OCI-LY1 (cell line): ENCODE measurements around the gene CLBA1.
"Not testable (repeated sequence)": the region's sequence is repeated elsewhere in the genome, so short reads cannot be mapped to it uniquely, and the experiment has no call there.

Source experiments
- H2AFZ ChIP-seq: fragments of 200-600 bp; sonication (generic), shearing (Covaris generic); 2 replicates; pipeline ENCODE4 v1.6.0; 2014; ENCODE audit warnings: antibody characterized with exemption, mild to moderate bottlenecking, low read length
- H3F3A ChIP-seq: fragments of 200-600 bp; sonication (generic), shearing (Covaris generic); 2 replicates; pipeline ENCODE4 v1.6.0; 2014; ENCODE audit warnings: mild to moderate bottlenecking, antibody characterized with exemption, low read length, moderate library complexity; ENCODE audit not compliant: insufficient read depth
- H3K27ac ChIP-seq: fragments of 200-600 bp; sonication (generic); 2 replicates; pipeline ENCODE4 v1.5.1; 2014; ENCODE audit warnings: low read length, mixed run types, mild to moderate bottlenecking, low read depth; ENCODE audit not compliant: poor library complexity, severe bottlenecking
- H3K27me3 ChIP-seq: fragments of 200-600 bp; sonication (generic); 2 replicates; pipeline ENCODE4 v1.6.0; 2014; ENCODE audit warnings: antibody characterized with exemption, mild to moderate bottlenecking, low read length, moderate library complexity; ENCODE audit not compliant: insufficient read depth
- H3K36me3 ChIP-seq: fragments of 200-600 bp; sonication (generic); 2 replicates; pipeline ENCODE4 v1.6.1; 2014; ENCODE audit warnings: mild to moderate bottlenecking, antibody characterized with exemption, low read length, moderate library complexity, mixed read lengths; ENCODE audit not compliant: insufficient read depth
- H3K4me1 ChIP-seq: fragments of 200-600 bp; sonication (generic); 2 replicates; pipeline ENCODE4 v1.5.1; 2014; ENCODE audit warnings: mild to moderate bottlenecking, low read length, moderate library complexity; ENCODE audit not compliant: insufficient read depth, severe bottlenecking
- H3K4me2 ChIP-seq: fragments of 200-600 bp; sonication (generic), shearing (Covaris generic); 2 replicates; pipeline ENCODE4 v1.6.1; 2014; ENCODE audit warnings: low read length
- H3K4me3 ChIP-seq: fragments of 200-600 bp; sonication (generic); 2 replicates; pipeline ENCODE4 v1.5.1; 2014; ENCODE audit warnings: low read length, low read depth, mild to moderate bottlenecking, mixed read lengths; ENCODE audit not compliant: poor library complexity, severe bottlenecking
- H3K79me2 ChIP-seq: fragments of 200-600 bp; shearing (Covaris generic); 2 replicates; pipeline ENCODE4 v1.6.1; 2016; ENCODE audit warnings: mixed run types, low read length, mixed read lengths; ENCODE audit not compliant: insufficient read depth
- H3K9ac ChIP-seq: fragments of 200-600 bp; sonication (generic), shearing (Covaris generic); 2 replicates; pipeline ENCODE4 v1.6.1; 2014; ENCODE audit warnings: mild to moderate bottlenecking, low read length, mixed read lengths
- H3K9me2 ChIP-seq: fragments of 200-600 bp; sonication (generic), shearing (Covaris generic); 2 replicates; pipeline ENCODE4 v1.6.1; 2014; ENCODE audit warnings: low read depth, mild to moderate bottlenecking, low read length, mixed read lengths
- H3K9me3 ChIP-seq: fragments of 200-600 bp; shearing (Covaris generic); 2 replicates; pipeline ENCODE4 v1.6.1; 2014; ENCODE audit warnings: low read length, mixed read lengths
- H4K20me1 ChIP-seq: fragments of 200-600 bp; sonication (generic), shearing (Covaris generic); 2 replicates; pipeline ENCODE4 v1.6.0; 2016; ENCODE audit warnings: mild to moderate bottlenecking, low read length; ENCODE audit not compliant: insufficient read depth
- CTCF ChIP-seq: fragments of 200-600 bp; sonication (generic), shearing (Covaris generic); IDR thresholded peaks from 2 replicates; pipeline ENCODE4 v1.5.1; 2017; ENCODE audit warnings: mild to moderate bottlenecking, antibody characterized with exemption, low read length, moderate library complexity, mixed read lengths
- EZH2 ChIP-seq: fragments of 200-600 bp; sonication (generic), shearing (Covaris generic); IDR thresholded peaks from 2 replicates; pipeline ENCODE4 v1.8.0; 2017; ENCODE audit warnings: borderline replicate concordance, mixed run types, mild to moderate bottlenecking, antibody characterized with exemption, low read length, moderate library complexity, mixed read lengths

The CLBA1 gene

GRCh38 chr14:105030836-105031396 lies 45.3 kb downstream of the CLBA1 start:
- H3F3A ChIP-seq: no peaks in the 10 kb centered on the region
- H3K79me2 ChIP-seq: no peaks in the 10 kb centered on the region
- no peaks in the 10 kb centered on the region; the same call in 1 of the 2 replicates for H3K36me3 ChIP-seq
- H3K9me3 ChIP-seq: peaks cover 15% of the 10 kb centered on the region; the same call in 1 of the 2 replicates
- no peak overlapping the region for H3K4me2 ChIP-seq
- H3K27me3 ChIP-seq: peaks cover 21% of the 10 kb centered on the region
- no peaks in the 10 kb centered on the region for H4K20me1 ChIP-seq
- no peaks in the 10 kb centered on the region for H3K9me2 ChIP-seq
- peaks cover 21% of the 10 kb centered on the region for H3K4me1 ChIP-seq
- no peak overlapping the region for H2AFZ ChIP-seq
- TF ChIP-seq CTCF (no peak), EZH2 (no peak)
- no peak overlapping the region for H3K27ac ChIP-seq
- no peak overlapping the region for H3K9ac ChIP-seq
- no peak overlapping the region for H3K4me3 ChIP-seq

- H3F3A ChIP-seq, H2AFZ ChIP-seq, H3K9ac ChIP-seq, H3K9me2 ChIP-seq, H3K4me3 ChIP-seq, H3K4me2 ChIP-seq, H3K79me2 ChIP-seq, H3K36me3 ChIP-seq, H4K20me1 ChIP-seq, H3K27ac ChIP-seq: not testable (repeated sequence)
- peaks cover 21% of the 10 kb centered on the region for H3K27me3 ChIP-seq
- H3K9me3 ChIP-seq: peaks cover 15% of the 10 kb centered on the region; the same call in 1 of the 2 replicates
- H3K4me1 ChIP-seq: peaks cover 14% of the 10 kb centered on the region
Observed at GRCh38 chr14:105032451-105032901, 46.9 kb downstream of the CLBA1 start.

- H3K79me2 ChIP-seq, H3K36me3 ChIP-seq, H4K20me1 ChIP-seq, H2AFZ ChIP-seq, H3F3A ChIP-seq, H3K4me3 ChIP-seq, H3K9me2 ChIP-seq, H3K27ac ChIP-seq, H3K4me2 ChIP-seq, H3K9ac ChIP-seq: not testable (repeated sequence)
- Histone ChIP-seq H3K4me1 (peaks cover 13% of the 10 kb centered on the region), H3K9me3 (peaks cover 15% of the 10 kb centered on the region; the same call in 1 of the 2 replicates), H3K27me3 (peaks cover 16% of the 10 kb centered on the region)
Observed at GRCh38 chr14:105033412-105033900, 47.9 kb downstream of the CLBA1 start.

- no peak overlapping the region for H3K9ac ChIP-seq
- no peaks in the 10 kb centered on the region for H3K9me2 ChIP-seq
- H3K27me3 ChIP-seq: peaks cover 13% of the 10 kb centered on the region
- TF ChIP-seq EZH2 (no peak), CTCF (no peak)
- no peaks in the 10 kb centered on the region for H4K20me1 ChIP-seq
- no peaks in the 10 kb centered on the region; the same call in 1 of the 2 replicates for H3K36me3 ChIP-seq
- no peak overlapping the region for H3K4me2 ChIP-seq
- H3K79me2 ChIP-seq: no peaks in the 10 kb centered on the region
- H3K27ac ChIP-seq: no peak overlapping the region
- peaks cover 15% of the 10 kb centered on the region; the same call in 1 of the 2 replicates for H3K9me3 ChIP-seq
- no peak overlapping the region for H3K4me3 ChIP-seq
- H2AFZ ChIP-seq: peak overlapping the region; percentile 52; the same call in 1 of the 2 replicates
- peaks cover 13% of the 10 kb centered on the region for H3K4me1 ChIP-seq
- H3F3A ChIP-seq: no peaks in the 10 kb centered on the region
Observed at GRCh38 chr14:105034315-105035039, 48.9 kb downstream of the CLBA1 start.

- not testable (repeated sequence) for H4K20me1 ChIP-seq, H3K9me2 ChIP-seq, H3K9ac ChIP-seq, H3K36me3 ChIP-seq, H2AFZ ChIP-seq, H3K4me2 ChIP-seq, H3K27ac ChIP-seq, H3F3A ChIP-seq, H3K79me2 ChIP-seq, H3K4me3 ChIP-seq
- H3K9me3 ChIP-seq: peaks cover 15% of the 10 kb centered on the region; the same call in 1 of the 2 replicates
- H3K27me3 ChIP-seq: peaks cover 12% of the 10 kb centered on the region
- peaks cover 13% of the 10 kb centered on the region for H3K4me1 ChIP-seq
Observed at GRCh38 chr14:105035616-105036015, 50.0 kb downstream of the CLBA1 start.
